SK-N-SH (cell line): Measurements from ENCODE around the gene STAG3. TPM values are rescaled to one million over a fixed set of nuclear protein-coding genes. Genes with fewer than 3 reads are reported as not detected.

Experiments
- CTCF ChIA-PET: fragments of 300-600, 350-600 bp; formaldehyde crosslinking; extraction: SDS; loops from one replicate; lab custom pipeline; 2021; lab: Yijun Ruan, JAX
- POLR2A ChIA-PET: fragments of 350-600 bp; sonication (Branson Sonifier 250); formaldehyde crosslinking; extraction: SDS; loops from one replicate; lab custom pipeline; 2020; ENCODE audit warnings: antibody characterized with exemption, inconsistent platforms; lab: Yijun Ruan, JAX
- DNase-seq: peaks from one replicate; pipeline ENCODE4 v3.0.0; 2012
- H2AFZ ChIP-seq: fragments of 200-600 bp; sonication (generic); 2 replicates; pipeline ENCODE4 v1.8.1; 2016; ENCODE audit warnings: antibody characterized with exemption, mild to moderate bottlenecking, low read depth
- H3F3A ChIP-seq: fragments of 200-600 bp; sonication (generic); replicated peaks from 2 replicates; pipeline ENCODE3; 2016; ENCODE audit warnings: antibody characterized with exemption, mild to moderate bottlenecking; ENCODE audit not compliant: insufficient read depth
- H3K27ac ChIP-seq, 2 experiments: fragments of 200-500 bp in 1 of 2; fragments of 200-600 bp in 1 of 2; sonication (Bioruptor generic) in 1 of 2; sonication (generic), shearing (Covaris generic) in 1 of 2; 2 replicates each; pipeline versions ENCODE4 v1.5.1 to v1.6.1; 2014 to 2016; ENCODE audit warnings: low read depth in 2 of 2, inconsistent platforms in 1 of 2, low read length in 1 of 2, mild to moderate bottlenecking in 1 of 2, mixed read lengths in 1 of 2
- H3K27me3 ChIP-seq: fragments of 200-600 bp; sonication (generic), shearing (Covaris generic); 2 replicates; pipeline ENCODE4 v1.6.1; 2016; ENCODE audit warnings: mixed run types; ENCODE audit not compliant: insufficient read depth
- H3K36me3 ChIP-seq, 2 experiments: fragments of 200-500 bp in 1 of 2; fragments of 200-600 bp in 1 of 2; sonication (Bioruptor generic) in 1 of 2; sonication (generic) in 1 of 2; replicated peaks in 1 of 2; 2 replicates each; pipeline versions ENCODE3 to v1.5.1; 2014 to 2016; ENCODE audit warnings: low read length in 1 of 2, mild to moderate bottlenecking in 1 of 2; ENCODE audit not compliant: insufficient read depth in 2 of 2, control insufficient read depth in 1 of 2
- H3K4me1 ChIP-seq, 2 experiments: fragments of 200-500 bp in 1 of 2; fragments of 200-600 bp in 1 of 2; sonication (Bioruptor generic) in 1 of 2; sonication (generic), shearing (Covaris generic) in 1 of 2; 2 replicates each; pipeline versions ENCODE4 v1.5.1 to v1.6.1; 2014 to 2016; ENCODE audit warnings: low read depth in 1 of 2, low read length in 1 of 2, mixed run types in 1 of 2; ENCODE audit not compliant: insufficient read depth in 2 of 2, control insufficient read depth in 1 of 2
- H3K4me2 ChIP-seq: fragments of 200-600 bp; sonication (generic), shearing (Covaris generic); 2 replicates; pipeline ENCODE4 v1.6.1; 2017; ENCODE audit warnings: mixed run types
- H3K4me3 ChIP-seq, 2 experiments: fragments of 200-500 bp in 1 of 2; fragments of 200-600 bp in 1 of 2; sonication (Bioruptor generic) in 1 of 2; sonication (generic), shearing (Covaris generic) in 1 of 2; 2 replicates each; pipeline versions ENCODE4 v1.5.1 to v1.8.1; 2014 to 2016; ENCODE audit warnings: low read depth in 2 of 2, inconsistent platforms in 1 of 2, low read length in 1 of 2, mild to moderate bottlenecking in 1 of 2, mixed read lengths in 1 of 2, moderate library complexity in 1 of 2
- H3K79me2 ChIP-seq: fragments of 200-600 bp; sonication (generic); 2 replicates; pipeline ENCODE4 v1.8.1; 2017; ENCODE audit warnings: mild to moderate bottlenecking; ENCODE audit not compliant: insufficient read depth
- H3K9ac ChIP-seq: fragments of 200-600 bp; sonication (generic); 2 replicates; pipeline ENCODE4 v1.6.1; 2017; ENCODE audit warnings: mixed run types
- H3K9me2 ChIP-seq: fragments of 200-600 bp; sonication (generic); 2 replicates; pipeline ENCODE4 v1.6.1; 2017; ENCODE audit warnings: mixed run types
- H3K9me3 ChIP-seq: fragments of 200-600 bp; sonication (generic); 2 replicates; pipeline ENCODE4 v1.6.1; 2017; ENCODE audit warnings: mixed run types, mild to moderate bottlenecking, moderate library complexity
- H4K20me1 ChIP-seq: fragments of 200-600 bp; sonication (generic); 2 replicates; pipeline ENCODE4 v1.6.1; 2017; ENCODE audit warnings: mild to moderate bottlenecking, mixed run types; ENCODE audit not compliant: insufficient read depth
- ELF1 ChIP-seq: IDR thresholded peaks from 2 replicates; pipeline ENCODE4 v1.4.0; 2012
- EP300 ChIP-seq, 2 experiments: IDR thresholded peaks; 2 replicates each; pipeline versions ENCODE4 v1.4.0 to v1.6.1; 2012; ENCODE audit warnings: borderline replicate concordance in 1 of 2, low read depth in 1 of 2, low read length in 1 of 2
- EZH2phosphoT487 ChIP-seq: fragments of 200-600 bp; sonication (generic); IDR thresholded peaks from 2 replicates; pipeline ENCODE4 v1.6.1; 2017; ENCODE audit warnings: low read depth, mixed run types, mild to moderate bottlenecking, antibody characterized with exemption, moderate library complexity, borderline replicate concordance
- FOXJ3 ChIP-seq: sonication (generic); formaldehyde crosslinking; IDR thresholded peaks from 2 replicates; pipeline ENCODE4 v1.5.1; 2020; ENCODE audit warnings: mild to moderate bottlenecking, missing genetic modification reagents
- FOXM1 ChIP-seq: IDR thresholded peaks from 2 replicates; pipeline ENCODE4 v1.4.0; 2012; ENCODE audit warnings: low read depth, mild to moderate bottlenecking
- GABPA ChIP-seq: IDR thresholded peaks from 2 replicates; pipeline ENCODE4 v1.4.0; 2012; ENCODE audit warnings: low read depth, mild to moderate bottlenecking
- JUND ChIP-seq: IDR thresholded peaks from 2 replicates; pipeline ENCODE4 v1.4.0; 2012
- MXI1 ChIP-seq: IDR thresholded peaks from 2 replicates; pipeline ENCODE4 v1.6.1; 2012; ENCODE audit warnings: mild to moderate bottlenecking, low read depth, low read length, improper control_type of control experiment
- NFIC ChIP-seq: IDR thresholded peaks from 2 replicates; pipeline ENCODE4 v1.4.0; 2012; ENCODE audit warnings: borderline replicate concordance
- RFX5 ChIP-seq: IDR thresholded peaks from 2 replicates; pipeline ENCODE4 v1.6.1; 2012; ENCODE audit warnings: mild to moderate bottlenecking, improper control_type of control experiment, low read length
- RXRA ChIP-seq: IDR thresholded peaks from 2 replicates; pipeline ENCODE4 v1.4.0; 2012; ENCODE audit warnings: low read depth, mild to moderate bottlenecking, borderline replicate concordance
- TAF1 ChIP-seq: IDR thresholded peaks from 2 replicates; pipeline ENCODE4 v1.6.1; 2012; ENCODE audit warnings: low read depth, mild to moderate bottlenecking, low read length, moderate library complexity, borderline replicate concordance
- TCF12 ChIP-seq: IDR thresholded peaks from 2 replicates; pipeline ENCODE4 v1.4.0; 2012
- TEAD4 ChIP-seq: IDR thresholded peaks from 2 replicates; pipeline ENCODE4 v1.4.0; 2012; ENCODE audit warnings: mild to moderate bottlenecking, borderline replicate concordance; ENCODE audit not compliant: insufficient read depth
- YY1 ChIP-seq: IDR thresholded peaks from 2 replicates; pipeline ENCODE4 v1.4.0; 2012; ENCODE audit warnings: low read depth, mild to moderate bottlenecking
- WGBS: methylation state at CpG from one replicate; pipeline ENCODE4 v1.1.6; 2017; ENCODE audit warnings: low lambda C conversion rate; 5-methylcytosine and 5-hydroxymethylcytosine counted together
- polyA plus RNA-seq, 3 experiments: library from polyadenylated mRNA; depleted of rRNA; stranded (reverse); fragments of >200 nt; gene quantifications; 2 replicates each; pipeline ENCODE4 v1.2.3, GENCODE V29; 2012
- TF ChIP-seq, protein P1 (sequence below): IDR thresholded peaks from 2 replicates; pipeline ENCODE4 v1.4.0; 2012; ENCODE audit warnings: low read depth
- TF ChIP-seq, protein P2 (sequence below): fragments of 200-600 bp; sonication (generic); IDR thresholded peaks from 2 replicates; pipeline ENCODE4 v1.6.1; 2017; ENCODE audit warnings: antibody characterized with exemption, mild to moderate bottlenecking, moderate library complexity
- TF ChIP-seq, protein P3 (sequence below): IDR thresholded peaks from 2 replicates; pipeline ENCODE4 v1.6.1; 2012; ENCODE audit warnings: mild to moderate bottlenecking, low read depth, low read length, moderate library complexity
- TF ChIP-seq, protein P4 (sequence below): fragments of 150-350 bp; IDR thresholded peaks from 2 replicates; pipeline ENCODE4 v1.6.1; 2016; ENCODE audit warnings: mild to moderate bottlenecking, low read depth, low read length
- TF ChIP-seq, protein P5 (sequence below): IDR thresholded peaks from 2 replicates; pipeline ENCODE4 v1.4.0; 2012; ENCODE audit warnings: low read depth, borderline replicate concordance

STAG3 gene
- polyA plus RNA-seq, 1 of the 3 experiments (the other 2 are of a cell fraction), result 0.10 TPM

DNA sequence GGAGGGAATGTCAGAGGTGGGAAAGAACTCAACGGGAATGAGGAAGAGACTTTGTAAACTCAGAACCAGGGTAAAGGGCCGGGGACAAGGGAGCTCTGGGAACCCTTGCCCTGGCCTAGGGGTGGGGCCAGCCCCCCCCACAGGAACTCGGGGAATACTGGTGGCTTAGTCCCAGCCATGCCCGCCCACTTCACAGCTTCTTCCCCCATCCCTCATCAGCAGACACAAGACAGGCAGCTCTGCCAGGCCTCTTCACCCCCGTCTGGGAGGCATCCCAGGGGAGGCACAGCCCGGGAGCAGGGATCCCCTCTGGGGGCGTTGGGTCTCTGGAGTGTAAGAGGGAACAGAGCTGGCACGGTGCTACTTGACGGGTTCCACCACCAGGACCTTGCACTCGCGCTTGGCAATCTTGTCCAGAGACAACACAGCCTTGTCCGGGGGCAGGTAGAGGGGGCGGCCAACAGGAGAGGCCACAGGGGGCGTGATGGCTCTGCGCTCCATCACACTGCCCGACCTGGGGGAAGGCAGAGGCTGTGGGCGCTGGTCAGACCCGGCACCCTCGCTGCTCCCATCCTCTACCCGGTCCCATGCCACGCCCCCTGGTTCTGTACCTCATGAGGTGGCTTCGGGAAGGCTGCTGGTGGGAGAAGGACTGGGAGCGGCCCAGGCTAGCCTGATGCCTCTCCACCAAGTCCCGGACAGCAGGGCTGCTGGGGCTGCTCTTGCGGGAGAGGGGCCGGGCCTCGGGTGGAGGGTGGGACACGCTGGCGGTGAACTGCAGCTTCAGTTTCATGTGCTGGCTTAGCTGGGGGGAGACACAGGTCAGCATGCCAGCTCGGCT lies 22.8 kb upstream of the STAG3 start:
- no peaks in the 10 kb centered on the region for H3K9me3 ChIP-seq
- no peak overlapping the region for H3K4me3 ChIP-seq
- no peaks in the 10 kb centered on the region for H3K27me3 ChIP-seq
- no peak overlapping the region for H3K9ac ChIP-seq
- 84% methylated on average over 29 of the region's 30 CpGs for WGBS
- H3K4me2 ChIP-seq, result no peak overlapping the region
- DNase-seq, result no peak
- ChIA-PET CTCF (interaction anchor here (1.2 to 3.9 kb wide), 2 partner anchors 23 to 62 kb away, joined by 3 to 33 read pairs; no protein-coding TSS in a partner anchor), POLR2A (interaction anchor here (0.9 to 1.6 kb wide), 3 partner anchors 12 to 26 kb away, joined by 4 to 5 read pairs (median 5); partner anchors contain the start of genes GPC2 and STAG3)
- no peak overlapping the region for H3K27ac ChIP-seq
- TF ChIP-seq MXI1 (no peak), EZH2phosphoT487 (no peak), YY1 (no peak), JUND (no peak; the same call in 1 of the 2 replicates), TEAD4 (no peak), TCF12 (no peak), FOXJ3 (CRISPR knock-in tag) (no peak), TAF1 (no peak), RXRA (no peak), EP300 (IDR thresholded peaks at IDR 0.05; ENCODE audit: borderline replicate concordance in 1 of 2, low read depth in 1 of 2, low read length in 1 of 2) (no peak), ELF1 (no peak), RFX5 (no peak), NFIC (no peak), GABPA (no peak), FOXM1 (no peak)
- TF ChIP-seq, protein P1, sequence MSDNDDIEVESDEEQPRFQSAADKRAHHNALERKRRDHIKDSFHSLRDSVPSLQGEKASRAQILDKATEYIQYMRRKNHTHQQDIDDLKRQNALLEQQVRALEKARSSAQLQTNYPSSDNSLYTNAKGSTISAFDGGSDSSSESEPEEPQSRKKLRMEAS, result no peak
- TF ChIP-seq, protein P2, sequence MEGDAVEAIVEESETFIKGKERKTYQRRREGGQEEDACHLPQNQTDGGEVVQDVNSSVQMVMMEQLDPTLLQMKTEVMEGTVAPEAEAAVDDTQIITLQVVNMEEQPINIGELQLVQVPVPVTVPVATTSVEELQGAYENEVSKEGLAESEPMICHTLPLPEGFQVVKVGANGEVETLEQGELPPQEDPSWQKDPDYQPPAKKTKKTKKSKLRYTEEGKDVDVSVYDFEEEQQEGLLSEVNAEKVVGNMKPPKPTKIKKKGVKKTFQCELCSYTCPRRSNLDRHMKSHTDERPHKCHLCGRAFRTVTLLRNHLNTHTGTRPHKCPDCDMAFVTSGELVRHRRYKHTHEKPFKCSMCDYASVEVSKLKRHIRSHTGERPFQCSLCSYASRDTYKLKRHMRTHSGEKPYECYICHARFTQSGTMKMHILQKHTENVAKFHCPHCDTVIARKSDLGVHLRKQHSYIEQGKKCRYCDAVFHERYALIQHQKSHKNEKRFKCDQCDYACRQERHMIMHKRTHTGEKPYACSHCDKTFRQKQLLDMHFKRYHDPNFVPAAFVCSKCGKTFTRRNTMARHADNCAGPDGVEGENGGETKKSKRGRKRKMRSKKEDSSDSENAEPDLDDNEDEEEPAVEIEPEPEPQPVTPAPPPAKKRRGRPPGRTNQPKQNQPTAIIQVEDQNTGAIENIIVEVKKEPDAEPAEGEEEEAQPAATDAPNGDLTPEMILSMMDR, result no peak
- TF ChIP-seq, protein P3, sequence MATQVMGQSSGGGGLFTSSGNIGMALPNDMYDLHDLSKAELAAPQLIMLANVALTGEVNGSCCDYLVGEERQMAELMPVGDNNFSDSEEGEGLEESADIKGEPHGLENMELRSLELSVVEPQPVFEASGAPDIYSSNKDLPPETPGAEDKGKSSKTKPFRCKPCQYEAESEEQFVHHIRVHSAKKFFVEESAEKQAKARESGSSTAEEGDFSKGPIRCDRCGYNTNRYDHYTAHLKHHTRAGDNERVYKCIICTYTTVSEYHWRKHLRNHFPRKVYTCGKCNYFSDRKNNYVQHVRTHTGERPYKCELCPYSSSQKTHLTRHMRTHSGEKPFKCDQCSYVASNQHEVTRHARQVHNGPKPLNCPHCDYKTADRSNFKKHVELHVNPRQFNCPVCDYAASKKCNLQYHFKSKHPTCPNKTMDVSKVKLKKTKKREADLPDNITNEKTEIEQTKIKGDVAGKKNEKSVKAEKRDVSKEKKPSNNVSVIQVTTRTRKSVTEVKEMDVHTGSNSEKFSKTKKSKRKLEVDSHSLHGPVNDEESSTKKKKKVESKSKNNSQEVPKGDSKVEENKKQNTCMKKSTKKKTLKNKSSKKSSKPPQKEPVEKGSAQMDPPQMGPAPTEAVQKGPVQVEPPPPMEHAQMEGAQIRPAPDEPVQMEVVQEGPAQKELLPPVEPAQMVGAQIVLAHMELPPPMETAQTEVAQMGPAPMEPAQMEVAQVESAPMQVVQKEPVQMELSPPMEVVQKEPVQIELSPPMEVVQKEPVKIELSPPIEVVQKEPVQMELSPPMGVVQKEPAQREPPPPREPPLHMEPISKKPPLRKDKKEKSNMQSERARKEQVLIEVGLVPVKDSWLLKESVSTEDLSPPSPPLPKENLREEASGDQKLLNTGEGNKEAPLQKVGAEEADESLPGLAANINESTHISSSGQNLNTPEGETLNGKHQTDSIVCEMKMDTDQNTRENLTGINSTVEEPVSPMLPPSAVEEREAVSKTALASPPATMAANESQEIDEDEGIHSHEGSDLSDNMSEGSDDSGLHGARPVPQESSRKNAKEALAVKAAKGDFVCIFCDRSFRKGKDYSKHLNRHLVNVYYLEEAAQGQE, result no peak
- TF ChIP-seq, protein P4, sequence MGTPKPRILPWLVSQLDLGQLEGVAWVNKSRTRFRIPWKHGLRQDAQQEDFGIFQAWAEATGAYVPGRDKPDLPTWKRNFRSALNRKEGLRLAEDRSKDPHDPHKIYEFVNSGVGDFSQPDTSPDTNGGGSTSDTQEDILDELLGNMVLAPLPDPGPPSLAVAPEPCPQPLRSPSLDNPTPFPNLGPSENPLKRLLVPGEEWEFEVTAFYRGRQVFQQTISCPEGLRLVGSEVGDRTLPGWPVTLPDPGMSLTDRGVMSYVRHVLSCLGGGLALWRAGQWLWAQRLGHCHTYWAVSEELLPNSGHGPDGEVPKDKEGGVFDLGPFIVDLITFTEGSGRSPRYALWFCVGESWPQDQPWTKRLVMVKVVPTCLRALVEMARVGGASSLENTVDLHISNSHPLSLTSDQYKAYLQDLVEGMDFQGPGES, result no peak
- TF ChIP-seq, protein P5, sequence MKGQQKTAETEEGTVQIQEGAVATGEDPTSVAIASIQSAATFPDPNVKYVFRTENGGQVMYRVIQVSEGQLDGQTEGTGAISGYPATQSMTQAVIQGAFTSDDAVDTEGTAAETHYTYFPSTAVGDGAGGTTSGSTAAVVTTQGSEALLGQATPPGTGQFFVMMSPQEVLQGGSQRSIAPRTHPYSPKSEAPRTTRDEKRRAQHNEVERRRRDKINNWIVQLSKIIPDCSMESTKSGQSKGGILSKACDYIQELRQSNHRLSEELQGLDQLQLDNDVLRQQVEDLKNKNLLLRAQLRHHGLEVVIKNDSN, result no peak
- H4K20me1 ChIP-seq, result peaks cover 20% of the 10 kb centered on the region
- peaks cover 14 to 19% of the 10 kb centered on the region in 2 experiments; a peak in 2 of 4 replicates for H3K4me1 ChIP-seq
- peaks cover 15% of the 10 kb centered on the region for H3F3A ChIP-seq
- no peak overlapping the region for H2AFZ ChIP-seq
- no peaks in the 10 kb centered on the region for H3K9me2 ChIP-seq
- peaks cover 39 to 44% of the 10 kb centered on the region in 2 experiments for H3K36me3 ChIP-seq
- peaks cover 70% of the 10 kb centered on the region for H3K79me2 ChIP-seq
